ENCODE results near the gene AIFM3.
"Not testable (repeated sequence)": the region's sequence is repeated elsewhere in the genome, so short reads cannot be mapped to it uniquely, and the experiment has no call there.

Gene AIFM3, protein sequence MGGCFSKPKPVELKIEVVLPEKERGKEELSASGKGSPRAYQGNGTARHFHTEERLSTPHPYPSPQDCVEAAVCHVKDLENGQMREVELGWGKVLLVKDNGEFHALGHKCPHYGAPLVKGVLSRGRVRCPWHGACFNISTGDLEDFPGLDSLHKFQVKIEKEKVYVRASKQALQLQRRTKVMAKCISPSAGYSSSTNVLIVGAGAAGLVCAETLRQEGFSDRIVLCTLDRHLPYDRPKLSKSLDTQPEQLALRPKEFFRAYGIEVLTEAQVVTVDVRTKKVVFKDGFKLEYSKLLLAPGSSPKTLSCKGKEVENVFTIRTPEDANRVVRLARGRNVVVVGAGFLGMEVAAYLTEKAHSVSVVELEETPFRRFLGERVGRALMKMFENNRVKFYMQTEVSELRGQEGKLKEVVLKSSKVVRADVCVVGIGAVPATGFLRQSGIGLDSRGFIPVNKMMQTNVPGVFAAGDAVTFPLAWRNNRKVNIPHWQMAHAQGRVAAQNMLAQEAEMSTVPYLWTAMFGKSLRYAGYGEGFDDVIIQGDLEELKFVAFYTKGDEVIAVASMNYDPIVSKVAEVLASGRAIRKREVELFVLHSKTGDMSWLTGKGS

GRCh38 chr22:20966883-20967696, at the start of gene AIFM3:
TSS of gene AIFM3 (plus strand) at chr22:20967255. CDS start at chr22:20967945, 690 bp downstream.
- no peak within 1 kb of the TSS for H3K27ac ChIP-seq (ENCODE audit: low read depth, low read length)
- peak within 1 kb of the TSS; percentile 52 for H3K9ac ChIP-seq (ENCODE audit: low read length)
- H3K36me3 ChIP-seq (ENCODE audit: control insufficient read depth, insufficient read depth, low read length), result no peaks in the 10 kb centered on the region
- H3K4me1 ChIP-seq (ENCODE audit: control insufficient read depth, insufficient read depth, low read length), result no peaks in the 10 kb centered on the region
- peak within 1 kb of the TSS; percentile 59 for H3K4me3 ChIP-seq (ENCODE audit: low read length)
- H3K27me3 ChIP-seq (ENCODE audit: control insufficient read depth, insufficient read depth, low read length), result no peaks in the 10 kb centered on the region

DNA sequence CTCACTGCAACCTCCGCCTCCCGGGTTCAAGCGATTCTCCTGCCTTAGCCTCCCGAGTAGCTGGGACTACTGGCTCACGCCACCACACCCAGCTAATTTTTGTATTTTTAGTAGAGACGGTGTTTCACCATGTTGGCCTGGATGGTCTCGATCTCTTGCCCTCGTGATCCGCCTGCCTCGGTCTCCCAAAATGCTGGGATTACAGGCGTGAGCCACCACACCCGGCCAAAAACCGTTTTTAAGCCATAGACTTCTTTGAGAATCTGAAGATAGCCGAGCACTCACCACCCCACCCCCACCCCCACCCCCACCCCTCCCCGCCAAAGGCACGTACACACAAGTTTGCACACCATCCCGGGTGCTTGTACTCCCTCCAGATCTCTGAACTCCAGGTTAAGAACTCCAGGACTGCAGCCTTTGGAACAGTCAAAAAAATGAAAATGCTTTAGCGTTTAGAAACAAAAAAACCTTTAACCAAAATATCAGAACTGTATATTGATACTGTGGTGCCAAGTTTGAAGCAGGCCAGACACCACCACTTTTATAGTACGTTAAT, 48.3 kb upstream of the AIFM3 start:
- peaks cover 6% of the 10 kb centered on the region for H3K4me1 ChIP-seq (ENCODE audit: control insufficient read depth, insufficient read depth, low read length)

DNA sequence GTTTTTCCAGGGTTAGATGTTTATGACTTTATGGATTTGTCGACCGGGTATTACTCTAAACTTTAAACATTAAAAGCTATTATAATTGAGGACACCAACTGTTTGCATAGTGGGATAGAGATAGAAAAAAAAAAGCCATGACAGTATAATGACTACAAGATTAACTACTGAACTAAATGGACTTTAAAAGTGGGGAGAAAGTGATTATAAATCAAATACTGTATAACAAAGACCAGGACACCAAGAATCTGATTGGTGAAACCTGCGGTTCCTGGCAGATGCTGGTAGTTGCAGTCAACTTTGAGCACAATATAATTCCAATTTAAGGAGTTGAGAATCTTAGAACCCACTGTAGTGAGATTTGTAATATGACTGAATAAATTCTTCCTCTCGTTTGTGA, 47.3 kb upstream of the AIFM3 start:
- peaks cover 6% of the 10 kb centered on the region for H3K4me1 ChIP-seq (ENCODE audit: control insufficient read depth, insufficient read depth, low read length)
- no peak overlapping the region for H3K27ac ChIP-seq (ENCODE audit: low read depth, low read length)

More for the DNA sequence above, 48.3 kb upstream of the AIFM3 start:
- Histone ChIP-seq H3K9ac (ENCODE audit: low read length) (no peak overlapping the region), H3K27ac (ENCODE audit: low read depth, low read length) (no peak overlapping the region), H3K4me3 (ENCODE audit: low read length) (peak overlapping the region; percentile 95), H3K36me3 (ENCODE audit: control insufficient read depth, insufficient read depth, low read length) (no peaks in the 10 kb centered on the region), H3K27me3 (ENCODE audit: control insufficient read depth, insufficient read depth, low read length) (no peaks in the 10 kb centered on the region)

DNA sequence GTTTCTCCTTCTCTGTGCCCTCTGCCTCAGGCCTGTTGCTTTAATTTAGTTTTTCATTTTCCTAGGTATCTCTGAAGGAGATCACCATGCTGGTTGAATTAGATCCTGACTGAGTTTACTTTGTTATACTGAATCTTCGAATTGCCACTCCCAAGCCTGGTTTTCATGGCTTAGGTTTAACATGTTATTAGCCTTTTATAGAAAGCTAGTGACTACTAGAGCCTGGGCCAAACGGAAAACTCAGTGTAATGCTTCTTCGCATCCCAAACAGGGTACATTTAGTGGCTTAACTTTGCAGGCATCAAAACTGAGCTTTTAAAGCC, 46.2 kb upstream of the AIFM3 start:
- no peak overlapping the region for H3K9ac ChIP-seq (ENCODE audit: low read length)
- H3K4me1 ChIP-seq (ENCODE audit: control insufficient read depth, insufficient read depth, low read length), result peaks cover 6% of the 10 kb centered on the region
- H3K27ac ChIP-seq (ENCODE audit: low read depth, low read length), result no peak overlapping the region
- H3K27me3 ChIP-seq (ENCODE audit: control insufficient read depth, insufficient read depth, low read length), result no peaks in the 10 kb centered on the region
- H3K4me3 ChIP-seq (ENCODE audit: low read length), result peak overlapping the region; percentile 46
- H3K36me3 ChIP-seq (ENCODE audit: control insufficient read depth, insufficient read depth, low read length), result no peaks in the 10 kb centered on the region

More for the DNA sequence above, 47.3 kb upstream of the AIFM3 start:
- Histone ChIP-seq H3K4me3 (ENCODE audit: low read length) (peak overlapping the region; percentile 95), H3K27me3 (ENCODE audit: control insufficient read depth, insufficient read depth, low read length) (no peaks in the 10 kb centered on the region), H3K36me3 (ENCODE audit: control insufficient read depth, insufficient read depth, low read length) (no peaks in the 10 kb centered on the region), H3K9ac (ENCODE audit: low read length) (no peak overlapping the region)

GRCh38 chr22:20922141-20922751, 44.8 kb upstream of the AIFM3 start:
- Histone ChIP-seq H3K4me3 (ENCODE audit: low read length) (no peak overlapping the region), H3K27ac (ENCODE audit: low read depth, low read length) (no peak overlapping the region), H3K36me3 (ENCODE audit: control insufficient read depth, insufficient read depth, low read length) (no peaks in the 10 kb centered on the region), H3K4me1 (ENCODE audit: control insufficient read depth, insufficient read depth, low read length) (peaks cover 6% of the 10 kb centered on the region), H3K27me3 (ENCODE audit: control insufficient read depth, insufficient read depth, low read length) (no peaks in the 10 kb centered on the region), H3K9ac (ENCODE audit: low read length) (no peak overlapping the region)

GRCh38 chr22:20926243-20926642, 40.8 kb upstream of the AIFM3 start:
- peaks cover 3% of the 10 kb centered on the region for H3K4me1 ChIP-seq (ENCODE audit: control insufficient read depth, insufficient read depth, low read length)

DNA sequence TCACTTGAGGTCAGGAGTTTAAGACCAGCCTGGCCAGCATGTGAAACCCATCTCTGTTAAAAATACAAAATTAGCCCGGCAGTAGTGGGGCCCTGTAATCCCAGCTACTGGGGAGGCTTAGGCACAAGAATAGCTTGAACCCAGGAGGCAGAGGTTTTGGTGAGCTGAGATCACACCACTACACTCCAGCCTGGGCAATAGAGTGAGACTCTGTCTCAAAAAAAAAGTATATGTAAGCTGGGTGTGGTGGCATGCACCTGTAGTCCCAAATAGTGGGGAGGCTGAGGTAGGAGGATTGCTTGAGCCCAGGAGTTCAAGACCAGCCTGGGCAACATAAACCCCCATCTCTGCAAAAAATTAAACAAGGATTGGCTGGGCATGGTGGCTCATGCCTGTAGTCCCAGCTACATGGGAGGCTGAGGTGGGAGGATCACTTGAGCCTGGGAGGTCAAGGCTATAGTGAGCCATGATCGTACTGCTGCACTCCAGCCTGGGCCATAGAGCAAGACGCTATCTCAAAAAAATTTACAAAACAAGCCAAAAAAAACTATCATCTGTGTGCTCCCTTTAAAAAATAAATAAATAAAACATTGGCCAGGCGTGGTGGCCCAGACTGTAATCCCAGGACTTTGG, 39.0 kb upstream of the AIFM3 start:
- H3K4me1 ChIP-seq (ENCODE audit: control insufficient read depth, insufficient read depth, low read length), result peaks cover 3% of the 10 kb centered on the region
- no peak overlapping the region for H3K9ac ChIP-seq (ENCODE audit: low read length)
- no peak overlapping the region for H3K27ac ChIP-seq (ENCODE audit: low read depth, low read length)
- no peaks in the 10 kb centered on the region for H3K27me3 ChIP-seq (ENCODE audit: control insufficient read depth, insufficient read depth, low read length)
- H3K4me3 ChIP-seq (ENCODE audit: low read length), result no peak overlapping the region
- H3K36me3 ChIP-seq (ENCODE audit: control insufficient read depth, insufficient read depth, low read length), result no peaks in the 10 kb centered on the region

More at GRCh38 chr22:20926243-20926642, 40.8 kb upstream of the AIFM3 start:
- no peak overlapping the region for H3K9ac ChIP-seq (ENCODE audit: low read length)
- no peaks in the 10 kb centered on the region for H3K36me3 ChIP-seq (ENCODE audit: control insufficient read depth, insufficient read depth, low read length)
- no peak overlapping the region for H3K4me3 ChIP-seq (ENCODE audit: low read length)
- no peaks in the 10 kb centered on the region for H3K27me3 ChIP-seq (ENCODE audit: control insufficient read depth, insufficient read depth, low read length)
- H3K27ac ChIP-seq (ENCODE audit: low read depth, low read length), result no peak overlapping the region

DNA sequence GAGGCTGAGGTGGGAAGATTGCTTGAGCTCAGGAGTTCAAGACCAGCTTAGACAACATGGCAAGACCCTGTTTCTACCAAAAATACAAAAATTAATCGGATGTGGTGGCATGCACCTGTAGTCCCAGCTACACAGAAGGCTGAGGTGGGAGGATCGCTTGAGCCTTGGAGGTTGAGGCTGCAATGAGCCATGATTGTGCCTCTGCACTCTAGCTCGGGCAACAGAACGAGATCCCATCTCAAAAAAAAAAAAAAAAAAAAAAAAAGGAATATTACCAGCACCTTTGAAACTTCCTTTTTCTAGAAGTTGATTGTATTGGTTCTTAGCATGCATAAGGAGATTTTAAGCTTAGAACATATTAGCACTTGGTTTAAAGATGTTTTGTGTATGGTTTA, 38.5 kb upstream of the AIFM3 start:
- H3K27ac ChIP-seq (ENCODE audit: low read depth, low read length), result no peak overlapping the region
- H3K4me1 ChIP-seq (ENCODE audit: control insufficient read depth, insufficient read depth, low read length), result peaks cover 3% of the 10 kb centered on the region
- H3K4me3 ChIP-seq (ENCODE audit: low read length), result no peak overlapping the region
- no peaks in the 10 kb centered on the region for H3K27me3 ChIP-seq (ENCODE audit: control insufficient read depth, insufficient read depth, low read length)
- no peaks in the 10 kb centered on the region for H3K36me3 ChIP-seq (ENCODE audit: control insufficient read depth, insufficient read depth, low read length)
- no peak overlapping the region for H3K9ac ChIP-seq (ENCODE audit: low read length)

DNA sequence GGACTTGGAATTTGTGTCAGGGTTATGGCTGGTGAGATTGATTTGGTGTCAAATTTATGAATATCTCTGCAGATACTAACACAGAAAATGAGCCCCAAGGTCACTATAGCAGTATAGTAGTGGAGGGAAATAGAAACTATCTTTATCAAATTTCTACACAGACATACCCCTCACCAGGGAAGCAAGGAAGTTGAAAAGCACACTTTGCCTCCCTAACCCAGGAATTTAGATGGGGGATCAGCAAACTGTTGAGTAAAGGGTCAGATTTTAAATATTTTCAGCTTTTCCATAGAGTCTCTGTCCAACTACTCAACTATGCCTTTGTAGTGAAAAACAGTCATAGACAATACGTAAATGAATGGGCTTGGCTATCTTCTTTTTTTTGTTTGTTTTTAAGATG, 37.1 kb upstream of the AIFM3 start:
- peaks cover 3% of the 10 kb centered on the region for H3K4me1 ChIP-seq (ENCODE audit: control insufficient read depth, insufficient read depth, low read length)
- no peak overlapping the region for H3K9ac ChIP-seq (ENCODE audit: low read length)
- H3K27me3 ChIP-seq (ENCODE audit: control insufficient read depth, insufficient read depth, low read length), result no peaks in the 10 kb centered on the region
- H3K27ac ChIP-seq (ENCODE audit: low read depth, low read length), result no peak overlapping the region
- no peak overlapping the region for H3K4me3 ChIP-seq (ENCODE audit: low read length)
- H3K36me3 ChIP-seq (ENCODE audit: control insufficient read depth, insufficient read depth, low read length), result peaks cover 5% of the 10 kb centered on the region

- H3K4me3 ChIP-seq (ENCODE audit: low read length); H3K4me1 ChIP-seq (ENCODE audit: control insufficient read depth, insufficient read depth, low read length); H3K27ac ChIP-seq (ENCODE audit: low read depth, low read length); H3K36me3 ChIP-seq (ENCODE audit: control insufficient read depth, insufficient read depth, low read length); H3K27me3 ChIP-seq (ENCODE audit: control insufficient read depth, insufficient read depth, low read length); H3K9ac ChIP-seq (ENCODE audit: low read length): not testable (repeated sequence)
Measured at GRCh38 chr22:20930435-20930834, 36.6 kb upstream of the AIFM3 start.

DNA sequence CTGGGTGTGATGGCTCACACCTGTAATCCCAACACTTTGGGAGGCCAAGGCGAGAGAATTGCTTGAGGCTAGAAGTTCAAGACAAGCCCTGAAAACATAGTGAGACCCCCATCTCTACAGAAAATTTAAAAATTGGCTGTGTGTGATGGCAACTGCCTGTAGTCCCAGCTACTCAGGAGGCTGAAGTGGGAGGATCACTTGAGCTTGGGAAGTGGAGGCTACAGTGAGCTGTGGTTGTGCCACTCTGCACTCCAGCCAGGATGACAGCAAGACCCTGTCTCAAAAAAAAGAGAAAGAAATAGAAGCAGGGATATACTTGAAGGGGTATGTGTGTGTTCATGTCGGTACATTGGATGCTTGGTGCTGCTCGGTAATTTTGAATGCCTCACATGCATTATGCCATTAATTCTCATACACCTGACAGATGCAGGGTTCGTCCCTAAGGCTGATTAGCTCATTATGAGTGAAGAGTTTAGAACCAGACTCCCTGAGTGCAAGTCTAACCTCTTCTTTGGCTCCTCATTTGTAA, 35.9 kb upstream of the AIFM3 start:
- Histone ChIP-seq H3K27me3 (ENCODE audit: control insufficient read depth, insufficient read depth, low read length) (no peaks in the 10 kb centered on the region), H3K4me3 (ENCODE audit: low read length) (no peak overlapping the region), H3K27ac (ENCODE audit: low read depth, low read length) (no peak overlapping the region), H3K4me1 (ENCODE audit: control insufficient read depth, insufficient read depth, low read length) (peaks cover 3% of the 10 kb centered on the region), H3K9ac (ENCODE audit: low read length) (no peak overlapping the region), H3K36me3 (ENCODE audit: control insufficient read depth, insufficient read depth, low read length) (peaks cover 10% of the 10 kb centered on the region)
